Activated CD8-positive, alpha-beta memory T cell treated with anti-CD3 and anti-CD28 coated beads, Interleukin-2, amount 50 U/mL, for 24 hours (primary cell): ENCODE data around the gene IL1RAPL2.
"Not testable (repeated sequence)": the region's sequence is repeated elsewhere in the genome, so short reads cannot be mapped to it uniquely, and the experiment has no call there.

Experiments used
- DNase-seq: peaks from one replicate; pipeline ENCODE4 v3.0.0-alpha.2; 2020; ENCODE audit errors: extremely low read depth

The IL1RAPL2 gene

DNA sequence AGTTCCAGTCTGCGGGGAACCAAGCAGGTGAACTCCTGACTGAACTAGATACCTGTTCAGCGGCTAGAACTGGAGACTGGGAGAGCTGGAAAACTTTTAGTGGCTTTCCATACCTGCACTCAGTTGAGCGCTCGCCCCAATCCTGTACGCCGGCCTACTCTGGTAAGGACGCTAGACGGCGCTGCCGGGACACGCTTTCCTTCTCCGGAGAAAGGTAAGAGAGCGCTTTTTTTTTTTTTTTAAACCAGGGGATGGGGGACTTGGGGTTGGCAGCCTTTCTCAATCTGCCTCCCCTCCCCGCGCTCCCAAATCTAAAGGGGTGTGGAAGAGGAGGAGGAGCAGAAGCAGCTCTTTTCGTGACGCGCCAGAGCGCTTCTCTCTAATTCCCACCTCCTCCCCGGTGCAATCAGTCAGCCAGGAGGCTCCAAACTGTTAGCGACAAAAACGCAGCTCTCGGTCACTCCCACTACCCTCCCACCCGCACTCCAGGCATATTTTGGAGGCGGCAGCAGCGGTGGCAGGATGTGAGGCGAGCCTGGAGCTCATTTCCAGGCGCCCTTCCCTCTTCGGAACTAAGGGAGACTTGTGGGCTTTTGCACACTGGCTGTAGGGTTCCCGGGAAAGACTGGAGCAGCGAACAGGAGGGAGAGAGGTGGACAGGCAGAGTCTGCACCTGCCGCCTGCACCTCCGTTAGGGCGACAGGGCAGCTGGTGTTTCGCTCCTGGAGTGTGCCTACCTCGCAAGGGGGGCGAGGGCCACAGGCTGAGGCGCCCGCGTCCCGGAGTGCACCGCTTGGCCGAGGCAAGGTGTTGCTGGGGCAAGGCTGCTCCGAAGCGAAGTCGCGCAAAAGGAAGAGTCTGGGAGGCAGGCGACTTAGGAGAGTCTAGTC lies at the start of gene IL1RAPL2:
Gene IL1RAPL2 (plus strand): TSS at position 409 of the 890 bp plus-strand sequence.
- no peak for DNase-seq

- no peak for DNase-seq
Observed at GRCh38 chrX:104522386-104522785, 43.6 kb upstream of the IL1RAPL2 start.

DNA sequence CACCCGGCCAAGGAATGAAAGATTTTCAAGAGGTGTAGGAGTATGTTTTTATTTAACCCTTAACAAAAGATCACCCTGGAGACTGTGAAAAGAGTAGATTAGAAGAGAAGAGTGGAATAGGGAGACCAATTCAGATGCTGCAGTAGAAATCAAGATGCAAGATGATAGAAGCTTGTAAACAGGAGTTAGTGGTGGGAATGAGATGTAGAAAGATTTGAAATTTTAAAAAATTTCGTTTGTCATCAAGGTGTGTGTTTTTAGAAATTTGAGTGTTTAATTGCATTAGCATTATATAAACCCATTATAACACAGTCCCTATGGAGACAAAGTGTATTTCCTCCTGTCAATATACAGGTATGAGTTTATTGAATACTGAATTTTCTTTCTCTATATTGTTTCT lies 42.1 kb upstream of the IL1RAPL2 start:
- no peak for DNase-seq

GRCh38 chrX:104539081-104539480 lies 26.9 kb upstream of the IL1RAPL2 start:
- no peak for DNase-seq

DNA sequence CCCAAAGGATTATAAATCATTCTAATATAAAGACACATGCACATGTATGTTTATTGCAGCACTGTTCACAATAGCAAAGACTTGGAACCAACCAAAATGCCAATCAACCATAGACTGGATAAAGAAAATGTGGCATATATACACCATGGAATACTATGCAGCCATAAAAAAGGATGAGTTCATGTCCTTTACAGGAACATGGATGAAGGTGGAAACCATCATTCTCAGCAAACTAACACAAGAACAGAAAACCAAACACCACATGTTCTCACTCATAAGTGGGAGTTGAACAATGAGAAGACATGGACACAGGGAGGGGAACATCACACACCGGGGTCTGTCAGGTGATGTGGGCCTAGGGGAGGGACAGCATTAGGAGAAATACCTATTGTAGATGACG lies 23.6 kb upstream of the IL1RAPL2 start:
- DNase-seq = not testable (repeated sequence)

DNA sequence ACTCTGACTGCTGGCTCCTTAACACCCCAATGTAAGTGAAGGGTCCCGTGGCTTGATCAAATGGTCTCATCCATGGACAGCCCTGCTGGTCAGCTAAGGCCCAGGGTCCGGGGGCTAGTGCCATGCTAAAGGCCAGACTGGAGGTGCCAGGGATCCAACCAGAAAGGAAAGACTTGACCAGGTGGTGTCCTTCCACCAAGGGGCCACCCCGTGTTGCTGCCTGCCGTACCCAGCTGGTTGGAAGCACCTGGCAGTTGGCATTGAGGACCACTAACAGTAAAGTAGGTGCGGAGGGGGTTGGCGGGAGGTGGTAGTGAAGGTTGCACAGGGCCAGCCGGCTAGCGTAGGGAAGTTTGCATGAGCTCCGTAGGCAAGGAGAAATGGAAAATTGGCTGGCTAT lies 1.7 kb upstream of the IL1RAPL2 start:
- no peak for DNase-seq

GRCh38 chrX:104564921-104565703 lies 887 bp upstream of the IL1RAPL2 start:
- DNase-seq = no peak

DNA sequence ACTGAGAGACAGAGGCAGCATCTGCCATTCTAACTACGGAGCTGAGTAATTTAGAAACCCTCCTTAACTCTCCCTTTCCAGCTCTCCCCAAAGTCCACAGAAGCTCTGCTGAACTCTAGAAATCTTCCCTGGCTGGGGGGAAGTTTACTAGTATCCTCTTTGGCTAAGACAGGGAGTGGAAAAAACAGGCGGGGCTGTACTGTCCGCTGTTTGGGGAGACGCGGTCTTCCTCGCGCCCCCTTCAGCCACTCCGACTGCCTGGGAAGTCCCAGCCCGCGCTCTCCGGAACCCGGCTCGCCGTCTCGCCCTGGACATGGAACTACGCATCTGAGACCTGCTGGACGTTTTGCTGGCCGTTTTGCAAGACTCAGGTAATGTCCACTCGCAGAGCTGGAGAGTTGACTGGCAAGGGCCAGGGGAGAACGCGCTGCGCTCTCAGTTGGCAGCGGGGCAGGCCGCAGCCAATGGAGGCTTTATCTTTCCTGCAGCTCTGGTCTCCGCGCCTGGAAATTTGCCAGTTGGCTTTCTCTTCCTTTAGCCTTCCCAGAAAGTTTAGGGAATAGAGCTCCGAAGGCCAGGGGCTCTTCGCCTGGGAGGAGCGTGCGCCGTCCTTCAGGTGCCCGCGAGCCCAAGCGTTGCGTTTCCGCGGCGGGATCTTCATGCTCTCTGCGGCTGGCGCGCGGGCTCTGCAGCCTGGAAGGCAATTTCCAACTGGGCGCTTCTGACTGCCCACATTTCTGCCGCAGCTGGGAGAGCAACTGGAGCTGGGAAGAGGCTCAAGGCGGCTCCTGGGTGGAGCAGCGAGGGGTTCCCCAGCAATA lies 892 bp downstream of the IL1RAPL2 start:
- no peak for DNase-seq

DNA sequence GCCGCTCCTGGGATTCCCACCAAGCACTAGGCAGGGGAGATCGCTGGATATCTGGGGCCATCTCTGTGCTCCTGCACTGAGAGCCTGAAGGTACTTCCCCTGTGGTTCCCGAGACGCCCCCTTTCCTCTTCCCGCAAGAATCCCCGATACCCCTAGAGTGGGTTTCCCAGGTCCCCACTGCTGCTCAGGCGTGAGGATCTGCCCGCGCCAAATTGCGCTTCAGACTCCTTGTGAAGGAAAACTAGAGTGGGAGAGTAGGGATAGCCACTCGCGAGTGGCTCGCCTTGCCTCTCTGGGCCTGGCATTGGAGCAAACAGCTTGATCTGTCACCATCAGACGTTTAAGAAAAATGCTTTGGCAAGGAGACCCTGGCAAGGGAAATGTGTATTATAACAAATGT lies 1.5 kb downstream of the IL1RAPL2 start:
- DNase-seq = no peak

- no peak for DNase-seq
Observed at GRCh38 chrX:104568304-104568915, 2.4 kb downstream of the IL1RAPL2 start.

- no peak for DNase-seq
Observed at GRCh38 chrX:104618106-104618895, 52.3 kb downstream of the IL1RAPL2 start.

- DNase-seq = no peak
Observed at GRCh38 chrX:104621781-104622180, 55.8 kb downstream of the IL1RAPL2 start.

DNA sequence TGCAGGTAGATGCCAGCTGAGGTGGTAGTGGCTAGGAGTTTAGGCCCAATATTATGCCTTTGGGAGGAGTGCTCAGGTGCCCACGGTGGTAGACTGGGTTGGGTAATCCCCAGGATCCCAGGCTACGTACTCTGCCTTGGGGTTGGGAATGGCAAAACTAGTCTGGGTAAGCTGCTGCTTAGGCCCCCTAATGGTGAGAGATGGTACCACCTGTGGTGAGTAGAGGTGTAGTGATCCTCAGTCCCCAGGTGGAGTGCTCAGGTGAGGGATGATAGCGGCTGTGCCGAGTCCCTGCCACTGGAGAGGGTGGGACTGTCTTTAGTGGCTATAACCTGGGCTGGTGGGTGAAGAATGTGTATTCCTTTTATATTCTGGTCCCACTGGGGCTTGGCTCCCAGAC lies 75.2 kb downstream of the IL1RAPL2 start:
- no peak for DNase-seq

DNA sequence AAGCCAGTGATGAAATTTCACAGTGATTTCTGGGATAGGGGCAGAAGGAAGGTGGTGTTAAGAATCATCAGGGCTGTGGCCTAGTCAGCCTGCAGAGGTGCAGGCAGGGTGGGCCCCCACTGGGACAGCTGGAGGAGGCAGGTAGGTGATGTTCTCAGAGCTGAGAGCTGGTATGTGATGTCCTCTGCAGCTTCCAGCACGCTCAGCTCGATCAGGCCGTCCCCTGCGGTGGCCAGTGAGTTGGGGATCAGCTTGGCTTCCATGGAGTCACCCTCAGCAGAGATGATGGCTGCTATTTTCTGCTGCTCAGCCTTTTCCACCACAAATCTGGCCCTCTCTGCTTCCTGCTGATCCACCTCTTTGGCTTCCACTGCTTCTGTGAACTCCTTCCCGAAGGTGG lies 81.1 kb downstream of the IL1RAPL2 start:
- no peak for DNase-seq

GRCh38 chrX:104659005-104659744 lies 93.2 kb downstream of the IL1RAPL2 start:
- DNase-seq = no peak

DNA sequence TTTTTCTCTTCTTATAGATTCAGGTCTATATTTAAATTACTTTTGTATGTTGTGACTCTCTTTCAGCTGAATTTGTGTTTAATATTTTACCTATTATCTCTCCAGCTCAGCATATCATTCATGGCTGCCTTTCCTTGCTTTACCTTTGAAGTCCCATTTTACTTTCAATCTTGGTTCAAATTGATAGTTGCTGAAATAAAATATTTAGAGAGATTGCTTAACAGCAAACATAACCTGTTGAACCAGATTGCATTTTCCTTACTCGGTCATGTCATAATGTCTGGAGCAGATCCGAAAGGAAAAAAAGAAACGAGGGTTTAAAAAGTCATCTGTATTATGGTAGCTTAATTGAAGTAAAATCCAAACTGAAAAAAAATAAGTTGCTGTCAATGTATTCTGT lies 94.1 kb downstream of the IL1RAPL2 start:
- DNase-seq = no peak

DNA sequence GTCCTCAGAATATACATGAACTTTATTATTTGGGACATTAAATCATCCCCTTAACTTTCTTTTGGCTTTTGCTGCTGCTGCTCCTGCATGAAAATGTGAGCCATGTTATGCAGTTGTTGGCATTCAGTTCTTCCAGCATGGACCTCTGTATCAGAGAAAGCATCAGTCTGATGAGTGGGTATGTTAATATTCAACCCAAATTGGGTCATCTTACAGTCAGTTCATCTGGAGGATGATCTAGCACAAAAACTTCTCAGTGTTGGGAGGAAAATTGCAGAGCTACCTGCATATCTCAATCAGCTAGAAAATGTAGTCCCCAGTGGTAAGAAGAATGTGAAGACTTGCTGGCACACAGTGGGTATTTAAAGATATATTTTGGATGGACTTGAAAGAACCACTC lies 96.7 kb downstream of the IL1RAPL2 start:
- DNase-seq = no peak

DNA sequence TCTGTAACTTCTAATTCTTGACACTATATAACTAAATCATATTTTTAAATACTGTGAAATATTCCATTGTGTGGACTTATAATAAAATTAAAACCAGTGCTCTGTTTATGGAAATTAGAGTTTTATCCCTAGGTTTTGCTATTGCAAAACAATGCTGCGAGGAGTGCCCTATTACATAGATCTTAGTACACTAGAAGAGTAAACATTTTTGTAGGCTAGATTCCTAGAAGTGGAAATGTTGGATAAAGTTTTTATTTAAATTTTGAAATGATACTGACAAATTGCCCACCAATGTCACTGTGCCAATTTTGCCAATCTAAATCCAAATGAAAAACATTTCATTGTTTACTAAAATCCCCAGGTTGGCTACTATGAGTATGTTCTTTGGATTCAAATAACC lies 99.7 kb downstream of the IL1RAPL2 start:
- no peak for DNase-seq

DNA sequence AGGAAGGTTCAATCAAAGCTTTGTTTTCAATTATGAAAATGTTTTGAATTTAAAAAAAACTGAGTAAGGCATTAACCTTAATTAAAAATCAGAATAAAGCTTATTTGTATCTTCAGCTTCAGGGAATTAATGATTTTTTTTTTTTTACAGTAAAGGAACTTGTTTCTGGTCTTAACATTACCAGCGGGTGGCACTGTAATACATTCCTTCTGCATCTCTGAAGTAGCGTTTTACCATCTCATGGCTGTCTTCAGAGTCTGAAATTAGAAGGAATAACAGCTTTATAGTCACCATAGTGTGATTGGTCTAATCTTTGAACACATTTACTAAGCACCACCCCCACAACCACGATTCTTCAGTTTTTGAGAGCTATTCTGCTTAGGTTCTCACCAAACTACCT lies 102.6 kb downstream of the IL1RAPL2 start:
- DNase-seq = no peak

GRCh38 chrX:104669063-104669462 lies 103.1 kb downstream of the IL1RAPL2 start:
- no peak for DNase-seq
